Non-pigmented ciliary epithelial cell (primary cell): ENCODE results near the gene RUVBL2.

Experiments used
- DNase-seq: peaks from one replicate; pipeline ENCODE4 v3.0.0-alpha.2; 2010; ENCODE audit warnings: low read depth

Gene RUVBL2

DNA sequence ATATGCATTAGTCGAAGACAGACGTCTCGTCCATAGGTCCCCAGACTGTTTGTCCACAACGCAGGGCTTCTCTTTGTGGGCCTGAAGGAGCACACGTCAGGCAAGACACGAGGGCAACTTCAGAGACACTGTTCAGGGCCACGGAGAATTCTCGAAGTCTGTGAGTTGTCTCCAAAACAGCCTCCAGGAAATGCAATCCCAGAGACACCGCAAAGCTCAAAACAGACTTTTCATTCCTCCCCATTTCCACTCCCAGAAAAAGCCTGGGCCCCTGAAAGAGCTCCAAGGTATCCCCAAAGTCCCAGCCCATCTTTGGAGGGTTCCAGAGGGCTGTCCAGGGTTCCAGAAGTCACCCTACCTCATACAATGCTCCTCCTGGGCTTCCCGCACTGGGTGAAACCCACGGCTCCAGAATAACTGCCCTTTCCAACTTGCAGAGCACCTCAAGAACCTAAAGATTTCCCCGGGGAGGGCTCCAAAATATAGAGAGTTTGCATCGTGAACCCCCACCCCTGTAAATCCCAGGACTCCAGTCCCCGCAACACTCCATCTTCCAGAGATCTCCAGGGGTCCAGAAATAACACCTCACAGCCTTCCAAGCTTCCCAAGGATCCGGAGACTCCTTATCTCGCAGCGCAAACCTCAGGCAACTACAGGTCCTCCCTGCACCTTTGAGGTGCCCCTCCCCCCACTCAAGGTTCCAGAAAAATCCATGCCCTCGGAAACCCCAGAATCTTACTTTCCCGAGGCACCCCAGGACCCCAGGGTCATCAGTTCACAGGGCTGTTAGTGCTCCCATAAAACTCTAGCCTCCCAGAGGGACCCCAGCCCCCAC, 29.3 kb upstream of the RUVBL2 start:
- DNase-seq = no peak

DNA sequence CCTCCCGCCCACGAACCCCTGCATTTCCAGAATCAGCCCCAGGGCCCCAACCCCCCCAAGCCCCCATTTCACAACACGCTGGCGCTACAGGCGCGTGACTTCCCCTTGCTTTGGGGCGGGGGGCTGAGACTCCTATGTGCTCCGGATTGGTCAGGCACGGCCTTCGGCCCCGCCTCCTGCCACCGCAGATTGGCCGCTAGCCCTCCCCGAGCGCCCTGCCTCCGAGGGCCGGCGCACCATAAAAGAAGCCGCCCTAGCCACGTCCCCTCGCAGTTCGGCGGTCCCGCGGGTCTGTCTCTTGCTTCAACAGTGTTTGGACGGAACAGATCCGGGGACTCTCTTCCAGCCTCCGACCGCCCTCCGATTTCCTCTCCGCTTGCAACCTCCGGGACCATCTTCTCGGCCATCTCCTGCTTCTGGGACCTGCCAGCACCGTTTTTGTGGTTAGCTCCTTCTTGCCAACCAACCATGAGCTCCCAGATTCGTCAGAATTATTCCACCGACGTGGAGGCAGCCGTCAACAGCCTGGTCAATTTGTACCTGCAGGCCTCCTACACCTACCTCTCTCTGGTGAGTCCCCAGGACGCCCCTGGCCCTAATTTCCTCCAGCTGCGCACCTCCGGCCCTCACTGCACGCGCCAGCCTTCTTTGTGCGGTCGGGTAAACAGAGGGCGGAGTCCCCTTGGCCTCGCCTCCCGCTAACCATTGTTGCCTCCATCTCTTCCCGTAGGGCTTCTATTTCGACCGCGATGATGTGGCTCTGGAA, 28.5 kb upstream of the RUVBL2 start, which contains the start of gene FTL:
TSS of gene FTL (plus strand) at position 270 of the 766 bp plus-strand sequence. CDS start at position 469, 199 bp downstream.
- peak; percentile 65 for DNase-seq

DNA sequence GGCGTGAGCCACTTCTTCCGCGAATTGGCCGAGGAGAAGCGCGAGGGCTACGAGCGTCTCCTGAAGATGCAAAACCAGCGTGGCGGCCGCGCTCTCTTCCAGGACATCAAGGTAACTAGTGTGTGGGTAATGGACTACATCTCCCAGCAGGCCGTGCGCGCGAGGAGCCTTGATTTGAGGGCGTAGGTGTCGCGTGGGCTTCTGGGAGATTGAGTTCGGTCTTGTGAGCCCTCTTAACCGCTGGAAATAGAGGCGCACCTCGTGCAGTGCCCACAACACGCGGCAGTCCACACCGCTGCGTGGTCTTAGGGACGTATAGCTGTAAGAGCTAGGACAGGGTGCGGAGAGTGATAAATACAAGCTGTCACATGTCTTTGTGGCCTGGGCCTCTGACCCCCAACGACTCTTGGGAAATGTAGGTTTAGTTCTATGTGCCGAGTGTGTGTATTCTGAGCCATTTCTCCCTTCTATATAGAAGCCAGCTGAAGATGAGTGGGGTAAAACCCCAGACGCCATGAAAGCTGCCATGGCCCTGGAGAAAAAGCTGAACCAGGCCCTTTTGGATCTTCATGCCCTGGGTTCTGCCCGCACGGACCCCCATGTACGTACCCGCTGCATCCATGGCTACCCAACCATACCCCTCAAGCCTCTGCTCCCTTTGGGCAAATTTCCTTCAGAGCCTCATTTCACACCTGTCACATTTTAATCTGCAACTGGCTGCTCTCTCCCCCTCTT, 27.7 kb upstream of the RUVBL2 start:
- no peak for DNase-seq

DNA sequence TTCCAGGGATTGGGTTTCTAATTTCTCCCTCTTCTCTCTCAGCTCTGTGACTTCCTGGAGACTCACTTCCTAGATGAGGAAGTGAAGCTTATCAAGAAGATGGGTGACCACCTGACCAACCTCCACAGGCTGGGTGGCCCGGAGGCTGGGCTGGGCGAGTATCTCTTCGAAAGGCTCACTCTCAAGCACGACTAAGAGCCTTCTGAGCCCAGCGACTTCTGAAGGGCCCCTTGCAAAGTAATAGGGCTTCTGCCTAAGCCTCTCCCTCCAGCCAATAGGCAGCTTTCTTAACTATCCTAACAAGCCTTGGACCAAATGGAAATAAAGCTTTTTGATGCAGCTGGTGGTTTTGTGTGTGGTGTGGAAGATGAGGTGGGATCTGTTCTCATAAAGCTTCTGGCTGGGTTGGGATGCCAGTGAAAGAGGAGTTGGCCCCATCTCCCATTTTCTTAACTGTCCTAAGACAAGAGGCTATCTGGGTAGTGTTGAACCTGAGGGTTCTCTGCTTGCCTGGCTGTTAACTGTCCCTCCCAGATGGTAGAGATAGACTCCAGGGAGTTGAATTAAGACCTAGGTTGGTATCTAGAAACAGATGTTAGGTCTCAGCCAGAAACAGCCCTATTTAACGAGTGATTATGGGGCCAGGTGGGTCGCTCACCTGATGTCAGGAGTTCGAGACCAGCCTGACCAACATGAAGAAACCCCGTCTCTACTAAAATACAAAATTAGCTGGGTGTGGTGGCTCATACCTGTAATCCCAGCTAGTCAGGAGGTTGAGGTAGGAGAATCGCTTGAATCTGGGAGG, 26.9 kb upstream of the RUVBL2 start:
- DNase-seq = no peak

DNA sequence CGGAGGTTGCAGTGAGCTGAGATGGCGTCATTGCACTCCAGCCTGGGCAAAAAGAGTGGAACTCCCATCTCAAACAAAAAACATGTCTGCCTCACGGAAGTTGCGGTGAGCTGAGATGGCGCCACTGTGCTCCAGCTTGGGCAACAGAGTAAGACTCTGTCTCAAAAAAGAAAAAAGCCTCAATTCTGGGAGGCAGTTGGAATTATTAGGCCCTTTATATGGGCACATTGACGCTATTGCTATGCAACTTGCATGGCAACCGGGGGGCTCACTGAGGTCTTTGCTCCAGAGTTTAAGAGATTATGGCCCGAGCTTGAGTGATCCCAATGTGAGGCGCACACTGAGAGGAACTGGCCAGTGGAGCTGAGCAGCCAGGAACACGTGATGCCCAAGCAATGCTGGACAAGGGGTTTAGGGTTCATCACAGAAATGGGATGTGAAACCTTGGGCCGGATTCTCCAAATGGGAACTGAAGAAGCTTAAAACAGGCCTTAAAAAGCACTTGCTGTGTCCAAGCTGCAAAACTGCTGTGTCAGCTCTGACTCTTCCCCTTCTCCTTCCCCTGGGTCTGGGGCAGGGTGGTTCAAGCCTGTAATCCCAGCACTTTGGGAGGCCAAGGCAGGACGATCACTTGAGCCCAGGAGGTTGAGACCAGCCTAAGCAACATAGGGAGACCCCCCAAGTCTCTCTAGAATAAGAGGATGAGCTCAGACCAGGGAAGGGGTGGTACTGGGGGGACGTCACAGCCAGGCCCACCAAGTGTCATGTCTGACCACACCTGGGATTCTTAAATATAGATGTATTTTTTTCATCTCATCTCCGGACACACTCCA, 26.1 kb upstream of the RUVBL2 start:
- no peak for DNase-seq

DNA sequence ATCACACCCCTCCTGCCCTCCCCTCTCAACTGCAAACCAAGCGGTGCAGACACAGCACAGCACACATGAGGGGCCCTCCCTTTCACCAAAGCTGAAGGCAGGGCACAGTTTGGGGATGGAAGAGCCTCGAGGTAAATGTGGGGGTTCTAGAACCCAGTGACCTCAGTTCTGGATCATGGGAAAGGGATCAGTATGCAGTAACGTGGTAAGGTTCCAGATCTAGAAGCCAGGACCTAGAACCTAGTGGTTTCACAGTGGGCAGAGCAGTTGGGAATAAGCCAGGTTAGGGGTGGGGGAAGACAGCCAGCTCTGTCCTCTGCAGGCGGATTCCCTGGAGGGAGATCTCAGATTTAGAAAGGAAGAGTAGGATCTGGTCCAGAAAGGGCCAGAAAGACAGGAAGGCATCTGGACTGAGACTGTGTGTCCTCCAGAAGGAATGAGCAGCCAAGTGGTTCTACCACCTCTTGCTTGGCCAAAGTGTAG, 25.5 kb upstream of the RUVBL2 start:
- no peak for DNase-seq

DNA sequence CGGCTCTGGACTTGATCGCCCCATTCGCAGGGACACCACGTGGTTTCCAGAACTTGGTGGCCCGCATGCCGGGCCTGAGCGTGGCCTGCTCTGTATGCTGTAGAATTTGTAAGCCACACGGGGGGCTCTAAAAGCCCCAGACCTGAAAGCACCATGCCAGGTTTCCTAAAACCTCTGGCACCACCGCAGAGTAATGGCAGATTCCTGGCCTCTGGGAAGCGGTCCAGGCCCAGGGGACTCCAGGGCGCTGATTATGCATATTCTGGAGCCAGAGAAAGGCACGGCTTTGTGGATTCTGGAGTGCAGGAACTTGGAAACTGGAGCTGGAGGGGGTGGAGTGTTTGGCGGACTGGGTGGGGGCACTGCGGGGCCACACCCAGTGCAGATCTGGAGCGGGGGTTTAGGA, 24.9 kb upstream of the RUVBL2 start:
- no peak for DNase-seq

DNA sequence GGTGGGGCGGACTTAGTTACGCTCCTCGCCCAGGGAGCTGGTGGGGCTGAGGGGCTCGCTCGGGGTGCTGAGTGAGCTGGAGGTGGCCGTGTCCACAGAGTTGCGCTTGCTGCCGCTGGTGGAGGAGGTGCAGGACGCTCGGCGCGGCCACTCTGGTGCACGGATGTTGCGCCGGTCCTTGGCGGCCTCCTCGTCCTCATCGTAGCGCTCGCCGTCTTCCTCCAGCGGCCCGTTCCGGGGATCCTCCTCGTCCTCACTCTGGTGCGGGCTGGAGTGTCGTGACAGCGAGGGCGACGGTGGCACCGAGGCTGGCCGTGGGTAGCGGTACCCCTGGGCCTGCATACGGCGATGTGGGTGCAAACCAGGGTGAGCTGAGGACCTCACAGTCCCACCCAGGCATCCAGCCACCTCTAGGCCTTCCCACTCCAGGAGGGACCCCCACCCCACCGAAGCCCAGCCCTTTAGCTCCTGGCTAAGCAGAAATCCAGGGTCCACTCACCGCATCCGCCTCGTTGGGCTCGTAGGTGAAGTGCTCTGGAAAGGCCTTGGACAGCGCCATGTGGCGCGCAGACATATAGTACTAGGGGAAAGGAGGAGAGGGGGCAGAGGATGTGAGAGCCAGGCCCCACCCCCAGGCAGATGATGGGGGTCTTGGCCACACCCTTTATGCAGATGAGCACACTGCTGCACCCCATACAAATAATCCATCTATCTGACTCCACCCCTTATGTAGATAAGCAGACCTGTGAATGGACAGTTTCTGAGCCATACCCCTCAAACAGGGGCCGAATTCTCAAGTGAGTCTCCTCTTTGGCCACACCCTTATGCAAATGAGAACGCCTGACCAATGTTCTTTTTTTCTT, 24.2 kb upstream of the RUVBL2 start:
- no peak for DNase-seq

DNA sequence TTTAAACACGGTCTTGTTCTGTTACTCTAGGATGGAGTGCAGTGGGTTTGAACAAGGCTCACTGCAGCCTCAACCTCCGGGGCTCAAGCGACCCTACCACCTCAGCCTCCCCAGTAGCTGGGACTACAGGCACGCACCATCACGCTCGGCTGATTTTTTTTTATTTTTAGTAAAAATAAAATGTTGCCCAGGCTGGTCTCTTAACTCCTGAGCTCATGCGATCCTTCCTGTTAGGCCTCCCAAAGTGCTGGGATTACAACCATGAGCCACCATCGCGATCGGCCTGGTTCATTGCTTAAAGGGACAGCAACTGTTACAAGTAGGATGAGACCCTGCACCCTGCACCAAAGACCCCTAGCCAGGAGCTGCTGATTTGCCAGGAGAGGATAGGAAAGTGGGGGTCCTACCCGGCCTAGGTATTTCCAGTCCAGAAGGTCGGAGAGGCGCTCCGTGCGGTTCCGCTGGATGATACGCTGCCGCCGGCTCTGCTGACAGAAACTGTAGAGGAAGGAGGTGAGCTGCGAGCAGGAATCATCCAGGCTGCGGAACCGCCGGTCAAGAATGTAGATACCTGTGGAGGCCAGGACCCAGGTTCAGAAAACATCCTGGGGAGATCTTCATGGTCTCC, 23.4 kb upstream of the RUVBL2 start:
- no peak for DNase-seq

DNA sequence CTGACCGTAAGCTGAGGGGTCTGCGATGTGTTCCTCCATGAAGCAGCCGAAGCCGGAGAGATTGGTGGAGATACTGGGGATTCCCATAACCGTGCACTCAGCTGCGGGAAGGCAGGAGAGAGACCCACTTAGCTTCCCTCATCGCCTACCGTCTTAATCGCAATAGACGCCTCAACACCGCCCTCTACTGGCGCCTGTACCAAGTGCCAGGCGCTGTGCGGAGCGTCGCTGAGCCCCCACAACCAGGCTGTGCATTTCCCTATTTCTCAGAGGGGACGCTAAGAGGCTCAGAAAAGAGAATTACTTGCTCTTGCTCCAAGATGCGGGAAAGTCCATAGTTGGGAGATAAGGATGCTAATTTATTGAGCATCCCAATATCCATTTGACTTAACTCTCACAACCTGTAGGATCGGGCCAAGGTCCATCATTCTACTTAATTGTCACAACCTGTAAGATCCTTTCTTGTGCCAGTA, 22.7 kb upstream of the RUVBL2 start:
- no peak for DNase-seq

DNA sequence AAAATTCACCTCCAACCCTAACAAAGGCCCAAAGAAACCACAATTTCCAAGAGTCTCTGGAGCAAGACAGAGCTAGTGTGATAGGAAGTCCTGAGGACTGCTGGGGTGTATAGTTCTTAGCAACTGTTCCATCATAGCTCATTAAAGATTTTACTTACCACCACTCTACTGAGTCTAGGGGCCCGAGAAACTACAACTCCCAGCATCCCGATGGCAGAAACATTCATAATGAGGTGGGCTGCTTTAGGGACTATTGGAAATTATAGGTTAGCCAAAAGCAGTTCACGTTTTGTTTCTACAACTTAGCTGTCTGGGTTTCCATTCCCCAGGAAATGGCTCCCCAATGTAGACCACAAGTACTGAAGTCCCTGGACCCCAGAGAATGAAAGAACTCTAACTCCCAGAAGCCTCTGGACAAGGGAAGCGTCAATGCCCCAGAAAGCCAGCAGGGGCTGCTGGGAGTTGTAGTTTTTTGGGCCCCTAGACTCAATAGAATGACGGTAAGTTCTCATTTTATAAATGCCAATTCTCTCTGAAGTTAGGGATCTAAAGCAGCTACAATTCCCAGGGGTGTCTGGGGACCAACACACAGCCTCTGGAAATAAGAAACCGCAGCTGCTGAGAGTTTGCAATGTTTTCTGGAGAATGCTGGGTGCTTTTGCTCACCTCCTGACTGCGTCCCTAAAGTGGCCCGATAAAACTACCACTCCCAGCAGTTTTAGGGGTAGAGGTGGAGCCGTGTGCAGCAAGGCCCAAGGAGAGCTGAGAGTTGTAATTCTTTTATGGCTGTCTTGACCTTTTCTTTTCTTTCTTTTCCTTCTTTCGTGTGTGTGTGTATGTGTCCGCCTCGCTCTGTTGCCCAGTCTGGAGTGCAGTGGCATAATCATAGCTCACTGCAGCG, 17.5 kb upstream of the RUVBL2 start:
- DNase-seq = no peak

DNA sequence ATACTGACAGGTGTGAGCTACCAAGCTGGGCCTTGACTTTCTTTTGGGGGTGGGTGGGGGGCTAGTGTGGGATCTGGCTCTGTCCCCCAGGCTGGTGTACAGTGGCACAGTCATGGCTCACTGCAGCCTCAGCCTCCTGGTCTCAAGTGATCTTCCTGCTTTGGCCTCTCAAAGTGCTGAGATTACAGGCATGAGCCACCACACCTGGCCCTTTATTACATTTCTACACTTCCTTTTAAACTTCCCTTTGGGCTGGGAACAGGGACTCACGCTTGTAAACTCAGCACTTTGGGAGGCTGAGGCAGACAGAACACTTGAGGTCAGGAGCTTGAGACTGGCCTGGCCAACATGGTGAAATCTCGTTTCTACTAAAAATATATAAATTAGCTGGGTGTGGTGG, 16.6 kb upstream of the RUVBL2 start:
- DNase-seq = no peak

DNA sequence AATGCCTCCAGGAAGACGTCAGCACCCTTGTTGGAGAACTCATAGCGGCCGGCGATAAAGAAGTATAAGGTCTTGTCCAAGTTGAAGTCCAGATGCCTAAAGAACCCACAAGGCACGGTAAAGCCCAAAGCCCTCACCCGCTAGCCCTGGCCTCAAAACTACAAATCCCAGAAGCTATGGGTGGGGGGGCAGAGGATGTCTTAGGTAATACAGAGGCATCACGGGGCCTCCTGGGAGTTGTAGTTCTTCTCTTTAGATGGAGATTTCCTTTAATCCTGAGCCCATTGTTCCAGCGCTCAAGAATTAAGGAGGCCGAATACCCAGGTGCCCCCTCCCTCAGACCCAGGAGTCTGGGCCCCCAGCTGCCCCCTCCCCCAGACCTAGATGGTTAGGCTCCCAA, 11.4 kb upstream of the RUVBL2 start:
- DNase-seq = no peak

DNA sequence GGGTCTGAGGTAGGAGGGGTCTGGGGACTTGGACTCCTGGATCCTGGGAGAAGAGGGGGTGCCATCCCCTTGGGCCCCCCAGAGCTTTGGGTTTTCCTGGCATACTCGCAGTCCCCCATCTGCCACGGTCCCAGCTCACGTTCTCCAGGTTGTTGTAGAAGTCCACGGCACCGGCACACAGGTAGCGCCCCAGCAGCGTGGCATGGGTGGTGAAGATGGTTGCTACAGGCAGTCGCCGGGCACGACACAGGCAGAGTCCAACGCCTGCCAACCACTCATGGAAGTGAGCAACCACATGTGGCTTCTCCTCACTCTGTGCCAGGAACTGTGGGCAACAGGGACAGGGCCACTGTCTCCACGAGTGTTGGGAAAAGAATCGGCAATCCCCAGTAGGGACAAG, 8.0 kb upstream of the RUVBL2 start:
- DNase-seq = no peak

DNA sequence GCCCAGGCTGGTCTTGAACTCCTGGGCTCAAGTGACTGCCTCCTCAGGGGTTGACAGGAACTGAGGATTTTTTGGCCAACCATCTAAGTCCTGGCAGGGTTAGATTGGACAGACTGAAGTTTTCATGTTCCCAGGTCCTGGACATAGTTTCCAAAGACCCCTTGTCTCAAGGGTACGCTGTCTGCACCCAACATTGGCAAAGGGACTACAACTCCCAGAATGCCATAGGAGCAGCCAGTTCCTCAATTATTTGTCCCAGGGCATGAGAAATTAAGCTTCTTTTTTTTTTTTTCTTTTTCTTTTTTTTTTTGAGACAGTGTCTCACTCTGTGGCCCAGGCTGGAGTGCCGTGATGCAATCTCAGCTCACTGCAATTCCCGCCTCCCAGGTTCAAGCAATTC, 7.5 kb upstream of the RUVBL2 start:
- no peak for DNase-seq

DNA sequence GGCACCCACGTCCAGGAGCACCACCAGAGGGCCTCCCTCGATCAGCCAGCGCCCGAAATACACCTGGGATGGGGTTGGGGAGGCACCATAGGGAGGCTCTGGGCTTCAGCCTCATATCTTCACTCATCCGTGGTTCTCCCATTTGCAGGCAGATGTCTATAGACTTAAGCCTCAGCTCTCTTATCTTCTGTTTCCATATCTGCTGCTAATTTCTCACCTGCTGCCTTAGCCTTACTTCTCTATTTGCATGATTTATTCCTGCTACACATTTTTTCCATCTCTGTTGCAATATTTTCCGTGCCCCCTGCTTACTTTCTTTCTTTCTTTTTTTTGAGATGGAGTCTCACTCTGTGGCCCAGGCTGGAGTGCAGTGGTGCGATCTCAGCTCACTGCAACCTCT, 6.4 kb upstream of the RUVBL2 start:
- DNase-seq = no peak

DNA sequence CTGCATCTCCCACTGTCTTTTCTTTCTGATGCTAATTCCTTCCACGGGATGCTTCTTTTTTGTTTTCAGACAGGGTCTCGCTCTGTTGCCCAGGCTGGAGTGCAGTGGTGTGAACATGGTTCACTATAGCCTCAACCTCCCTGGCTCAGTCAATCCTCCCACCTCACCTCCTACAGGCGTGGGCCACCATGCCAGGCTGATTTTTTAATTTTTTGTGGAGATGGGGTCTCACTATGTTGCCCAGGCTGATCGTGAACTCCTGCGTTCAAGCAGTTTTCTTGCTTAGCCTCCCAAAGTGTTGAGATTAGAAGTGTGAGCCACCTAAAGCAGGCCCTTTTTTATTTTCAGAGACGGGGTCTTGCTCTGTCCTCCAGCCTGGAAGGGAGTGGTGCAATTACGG, 5.4 kb upstream of the RUVBL2 start:
- no peak for DNase-seq

DNA sequence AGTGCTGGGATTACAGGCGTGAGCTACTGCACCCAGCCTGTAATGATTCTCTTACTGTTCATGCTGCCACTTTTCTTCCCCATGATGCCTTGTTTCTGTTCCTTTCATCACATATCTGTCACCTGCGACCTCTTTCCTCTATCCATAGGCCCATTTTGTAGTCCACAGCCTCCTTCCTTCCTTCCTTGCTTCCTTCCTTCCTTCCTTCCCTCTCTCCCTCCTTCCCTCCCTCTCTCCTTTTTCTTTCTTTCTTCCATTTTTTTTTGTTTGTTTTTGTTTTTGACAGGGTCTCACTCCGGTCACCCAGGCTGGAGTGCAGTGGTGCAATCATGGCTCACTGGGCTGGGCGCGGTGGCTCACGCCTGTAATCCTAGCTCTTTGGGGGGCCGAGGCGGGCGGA, 4.8 kb upstream of the RUVBL2 start:
- no peak for DNase-seq
